Gastroesophageal sphincter (tissue), 4 donors: ENCODE results near the gene ECPAS. TPM values are rescaled to one million over a fixed set of nuclear protein-coding genes. Genes with fewer than 3 reads are reported as not detected.

Experiments
- ATAC-seq: fragments of 150-250 bp; one replicate; pipeline ENCODE4 v1.9.1; 2016; ENCODE audit warnings: mild to moderate bottlenecking, moderate library complexity
- H3K27ac ChIP-seq, 4 donors: fragments of 200-600 bp; sonication (generic) in 3 of 4; 1 replicate in 3 of 4; 2 replicates in 1 of 4; pipeline ENCODE4 v1.5.1; 2016 to 2019
- H3K27me3 ChIP-seq: fragments of 200-600 bp; sonication (generic); one replicate; pipeline ENCODE4 v1.5.1; 2019
- H3K36me3 ChIP-seq, 2 donors: fragments of 200-600 bp; sonication (generic); one replicate each; pipeline ENCODE4 v1.5.1; 2019; ENCODE audit warnings: control low read depth in 1 of 2
- H3K4me1 ChIP-seq, 3 donors: fragments of 200-600 bp; sonication (generic); 1 replicate in 2 of 3; 2 replicates in 1 of 3; pipeline ENCODE4 v1.5.1; 2016 to 2019; ENCODE audit warnings: control low read depth in 2 of 3
- H3K4me3 ChIP-seq, 2 donors: fragments of 200-600 bp; sonication (generic); one replicate each; pipeline ENCODE4 v1.5.1; 2019; ENCODE audit warnings: mild to moderate bottlenecking in 1 of 2, moderate library complexity in 1 of 2
- H3K9me3 ChIP-seq, 3 donors: fragments of 200-600 bp; sonication (generic); one replicate each; pipeline ENCODE4 v1.5.1; 2017 to 2019; ENCODE audit warnings: control low read depth in 2 of 3
- CTCF ChIP-seq, 4 experiments: fragments of 200-600 bp in 2 of 4; fragments of 450-650 bp in 2 of 4; sonication (generic) in 1 of 4; IDR thresholded peaks; one replicate each; pipeline ENCODE4 v1.5.1; 2017 to 2019; ENCODE audit warnings: antibody characterized with exemption in 4 of 4, mild to moderate bottlenecking in 2 of 4, moderate library complexity in 2 of 4
- EP300 ChIP-seq: sonication (generic); formaldehyde crosslinking; IDR thresholded peaks from one replicate; pipeline ENCODE4 v1.6.1; 2017; ENCODE audit warnings: antibody characterized with exemption, mild to moderate bottlenecking
- POLR2A ChIP-seq, 2 donors: fragments of 450-650 bp; IDR thresholded peaks; one replicate each; pipeline ENCODE4 v1.6.1; 2017; ENCODE audit warnings: antibody characterized with exemption in 2 of 2, mild to moderate bottlenecking in 2 of 2, moderate library complexity in 1 of 2
- POLR2AphosphoS5 ChIP-seq: sonication (generic); formaldehyde crosslinking; IDR thresholded peaks from one replicate; pipeline ENCODE4 v1.6.1; 2017; ENCODE audit warnings: antibody characterized with exemption
- WGBS, 2 donors: methylation state at CpG; one replicate each; pipeline ENCODE4 v1.1.5; 2018; ENCODE audit warnings: low coverage in 1 of 2; 5-methylcytosine and 5-hydroxymethylcytosine counted together
- total RNA-seq, 4 donors: library from RNA; depleted of rRNA; stranded (reverse); fragments of >200 nt; gene quantifications; one replicate each; pipeline ENCODE4 v1.1.0, GENCODE V29; 2016

ECPAS gene
- total RNA-seq, 4 donors from 2014 or later, result 75.5 to 114 (median 94.3) TPM

GRCh38 chr9:111414406-111414805, 69.8 kb downstream of the ECPAS start:
- no peak overlapping the region for H3K4me3 ChIP-seq
- ATAC-seq, result no peak
- TF ChIP-seq EP300 (no peak), POLR2AphosphoS5 (no peak), POLR2A (IDR thresholded peaks at IDR 0.05) (no peak), CTCF (IDR thresholded peaks at IDR 0.05) (no peak)
- H3K36me3 ChIP-seq, result peaks cover 3 to 98% of the 10 kb centered on the region in 2 donors
- WGBS, 2 donors, result 89 to 93% methylated on average over 3 to 9 of the region's 11 CpGs
- H3K27ac ChIP-seq, result no peak overlapping the region
- no peaks in the 10 kb centered on the region for H3K9me3 ChIP-seq
- H3K27me3 ChIP-seq, result no peaks in the 10 kb centered on the region
- H3K4me1 ChIP-seq, result no peaks in the 10 kb centered on the region

GRCh38 chr9:111413996-111414395, 70.2 kb downstream of the ECPAS start:
- Histone ChIP-seq H3K9me3 (no peaks in the 10 kb centered on the region), H3K36me3 (peaks cover 3 to 100% of the 10 kb centered on the region in 2 donors), H3K27ac (no peak overlapping the region), H3K4me3 (no peak overlapping the region), H3K27me3 (no peaks in the 10 kb centered on the region), H3K4me1 (no peaks in the 10 kb centered on the region)
- WGBS, 2 donors, result 71 to 83% methylated on average over 3 of the region's 3 CpGs
- no peak for ATAC-seq
- TF ChIP-seq POLR2A (IDR thresholded peaks at IDR 0.05), result no peak
- TF ChIP-seq POLR2AphosphoS5, result no peak
- no peak for TF ChIP-seq EP300
- TF ChIP-seq CTCF (IDR thresholded peaks at IDR 0.05), result no peak

DNA sequence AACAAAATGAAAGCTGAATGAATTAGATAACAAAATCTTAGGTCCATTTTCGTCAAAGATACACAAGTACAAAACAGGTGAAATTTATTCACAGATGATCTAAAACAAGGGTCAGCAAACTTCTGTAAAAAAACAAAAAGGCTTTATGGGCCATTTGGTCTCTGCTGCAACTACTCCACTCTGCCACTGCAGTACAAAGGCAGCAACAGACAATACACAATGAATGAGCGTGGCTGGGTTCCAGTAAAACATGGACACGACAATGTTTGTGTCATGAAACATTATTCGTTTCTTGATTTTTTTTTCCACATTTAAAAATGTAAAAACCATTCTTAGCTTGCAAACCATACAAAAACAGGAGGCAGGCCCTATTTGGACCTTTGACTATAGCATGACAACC, 71.9 kb downstream of the ECPAS start:
- WGBS, 2 donors, result 61 to 67% methylated on average over 4 of the region's 4 CpGs
- Histone ChIP-seq H3K36me3 (peaks cover 3 to 100% of the 10 kb centered on the region in 2 donors), H3K27ac (no peak overlapping the region), H3K27me3 (no peaks in the 10 kb centered on the region), H3K4me1 (no peaks in the 10 kb centered on the region), H3K9me3 (no peaks in the 10 kb centered on the region), H3K4me3 (no peak overlapping the region)
- ATAC-seq, result no peak
- no peak for TF ChIP-seq POLR2AphosphoS5
- TF ChIP-seq EP300, result no peak
- no peak for TF ChIP-seq POLR2A (IDR thresholded peaks at IDR 0.05)
- TF ChIP-seq CTCF (IDR thresholded peaks at IDR 0.05), result no peak

DNA sequence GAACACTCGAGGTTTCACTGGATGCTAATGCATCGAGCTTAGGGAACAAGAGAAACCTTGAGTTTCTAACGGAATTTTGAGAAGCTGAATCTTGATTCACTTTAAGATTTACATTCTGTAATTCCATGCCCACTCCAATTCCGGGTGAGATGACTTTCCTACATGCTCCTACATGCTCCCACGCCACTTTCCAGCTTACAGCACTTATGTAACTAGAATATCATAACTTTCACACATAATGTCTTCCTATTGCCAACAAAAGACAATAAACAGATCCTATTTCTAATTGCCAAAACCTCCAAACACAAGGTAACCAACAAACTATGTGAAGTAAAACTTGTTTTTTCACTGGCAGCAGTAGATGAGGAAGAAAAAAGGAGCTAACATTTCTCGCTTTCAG, 72.9 kb downstream of the ECPAS start:
- 92 to 94% methylated on average over 6 of the region's 6 CpGs for WGBS, 2 donors
- TF ChIP-seq POLR2AphosphoS5 (no peak), POLR2A (IDR thresholded peaks at IDR 0.05) (no peak), EP300 (no peak), CTCF (IDR thresholded peaks at IDR 0.05) (no peak)
- Histone ChIP-seq H3K4me1 (no peaks in the 10 kb centered on the region), H3K9me3 (no peaks in the 10 kb centered on the region), H3K27ac (no peak overlapping the region), H3K36me3 (peaks cover 3 to 100% of the 10 kb centered on the region in 2 donors), H3K4me3 (no peak overlapping the region), H3K27me3 (no peaks in the 10 kb centered on the region)
- no peak for ATAC-seq

- no peak overlapping the region for H3K4me3 ChIP-seq
- ATAC-seq, result no peak
- H3K36me3 ChIP-seq, result peaks cover 3 to 93% of the 10 kb centered on the region in 2 donors
- H3K27me3 ChIP-seq, result no peaks in the 10 kb centered on the region
- no peak overlapping the region for H3K27ac ChIP-seq
- no peaks in the 10 kb centered on the region for H3K4me1 ChIP-seq
- no peak for TF ChIP-seq POLR2AphosphoS5
- TF ChIP-seq CTCF (IDR thresholded peaks at IDR 0.05), result no peak
- TF ChIP-seq POLR2A (IDR thresholded peaks at IDR 0.05), result no peak
- TF ChIP-seq EP300, result no peak
- H3K9me3 ChIP-seq, result peaks cover 0 to 6% (median 0%) of the 10 kb centered on the region in 3 donors
- WGBS, 2 donors, result 86 to 90% methylated on average over 2 to 3 of the region's 3 CpGs
Measured at GRCh38 chr9:111407813-111408212, 76.4 kb downstream of the ECPAS start.
